Omental fat pad (tissue), 4 donors: ENCODE data around the gene GIPR. TPM values are rescaled to one million over a fixed set of nuclear protein-coding genes. Genes with fewer than 3 reads are reported as not detected.
A peak's percentile ranks its signal among the peaks of the same experiment; 100 is the strongest.
"Not testable (repeated sequence)": the region's sequence is repeated elsewhere in the genome, so short reads cannot be mapped to it uniquely, and the experiment has no call there.

Experiments used
- ATAC-seq: fragments of 150-250 bp; one replicate; pipeline ENCODE4 v1.9.1; 2016; ENCODE audit warnings: mild to moderate bottlenecking, moderate library complexity; ENCODE audit not compliant: low FRiP score
- DNase-seq: peaks from one replicate; pipeline ENCODE4 v3.0.0-alpha.2; 2019; ENCODE audit warnings: low spot score
- total RNA-seq, 4 donors: library from RNA; depleted of rRNA; stranded (reverse); fragments of >200 nt; gene quantifications; one replicate each; pipeline ENCODE4 v1.1.0, GENCODE V29; 2016
- TF ChIP-seq, protein P1 (sequence below), 3 donors: fragments of 450-650 bp; IDR thresholded peaks; one replicate each; pipeline ENCODE4 v1.5.1; 2016 to 2017; ENCODE audit warnings: antibody characterized with exemption in 3 of 3, mild to moderate bottlenecking in 3 of 3, moderate library complexity in 2 of 3

The GIPR gene
- total RNA-seq, 4 donors from 2014 or later, result 1.1 to 8.7 (median 2.5) TPM

DNA sequence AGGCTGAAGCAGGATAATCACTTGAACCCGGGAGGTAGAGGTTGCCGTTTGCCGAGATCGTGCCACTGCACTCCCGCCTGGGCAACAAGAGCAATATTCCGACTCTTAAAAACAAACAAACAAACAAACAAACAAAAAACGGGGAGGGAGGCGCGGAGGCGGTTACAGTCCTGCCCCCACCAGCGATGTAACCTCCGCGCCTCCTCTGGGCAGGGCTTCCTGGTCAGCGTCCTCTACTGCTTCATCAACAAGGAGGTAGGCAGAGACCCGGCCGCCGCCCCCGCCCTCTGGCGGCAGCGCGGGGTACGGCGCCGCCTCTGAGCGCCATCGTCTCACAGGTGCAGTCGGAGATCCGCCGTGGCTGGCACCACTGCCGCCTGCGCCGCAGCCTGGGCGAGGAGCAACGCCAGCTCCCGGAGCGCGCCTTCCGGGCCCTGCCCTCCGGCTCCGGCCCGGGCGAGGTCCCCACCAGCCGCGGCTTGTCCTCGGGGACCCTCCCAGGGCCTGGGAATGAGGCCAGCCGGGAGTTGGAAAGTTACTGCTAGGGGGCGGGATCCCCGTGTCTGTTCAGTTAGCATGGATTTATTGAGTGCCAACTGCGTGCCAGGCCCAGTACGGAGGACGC lies 13.5 kb downstream of the GIPR start:
- DNase-seq (peak; percentile 70), ATAC-seq (peak; percentile 86)
- TF ChIP-seq, protein P1, sequence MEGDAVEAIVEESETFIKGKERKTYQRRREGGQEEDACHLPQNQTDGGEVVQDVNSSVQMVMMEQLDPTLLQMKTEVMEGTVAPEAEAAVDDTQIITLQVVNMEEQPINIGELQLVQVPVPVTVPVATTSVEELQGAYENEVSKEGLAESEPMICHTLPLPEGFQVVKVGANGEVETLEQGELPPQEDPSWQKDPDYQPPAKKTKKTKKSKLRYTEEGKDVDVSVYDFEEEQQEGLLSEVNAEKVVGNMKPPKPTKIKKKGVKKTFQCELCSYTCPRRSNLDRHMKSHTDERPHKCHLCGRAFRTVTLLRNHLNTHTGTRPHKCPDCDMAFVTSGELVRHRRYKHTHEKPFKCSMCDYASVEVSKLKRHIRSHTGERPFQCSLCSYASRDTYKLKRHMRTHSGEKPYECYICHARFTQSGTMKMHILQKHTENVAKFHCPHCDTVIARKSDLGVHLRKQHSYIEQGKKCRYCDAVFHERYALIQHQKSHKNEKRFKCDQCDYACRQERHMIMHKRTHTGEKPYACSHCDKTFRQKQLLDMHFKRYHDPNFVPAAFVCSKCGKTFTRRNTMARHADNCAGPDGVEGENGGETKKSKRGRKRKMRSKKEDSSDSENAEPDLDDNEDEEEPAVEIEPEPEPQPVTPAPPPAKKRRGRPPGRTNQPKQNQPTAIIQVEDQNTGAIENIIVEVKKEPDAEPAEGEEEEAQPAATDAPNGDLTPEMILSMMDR (IDR thresholded peaks at IDR 0.05), result peak in 2 of 3 donors; percentile 45 to 96

DNA sequence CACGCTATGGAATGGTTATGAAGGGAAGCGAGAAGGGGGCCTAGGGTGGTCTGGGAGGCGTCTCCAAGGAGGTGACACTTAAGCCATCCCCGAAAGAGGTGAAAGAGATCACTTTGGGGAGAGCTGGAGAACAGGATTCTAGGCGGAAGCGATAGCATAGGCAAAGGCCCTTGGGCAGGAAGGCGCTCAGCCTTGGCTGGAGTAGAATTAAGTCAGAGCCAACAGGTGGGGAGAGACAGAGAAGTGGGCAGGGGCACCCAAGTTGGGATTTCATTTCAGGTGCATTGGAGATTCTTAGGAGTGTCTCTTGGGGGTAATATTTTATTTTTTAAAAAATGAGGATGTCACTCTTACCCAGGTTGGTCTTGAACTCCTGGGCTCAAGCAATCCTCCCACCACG lies 14.1 kb downstream of the GIPR start:
- DNase-seq (no peak), ATAC-seq (no peak)
- TF ChIP-seq, protein P1 (IDR thresholded peaks at IDR 0.05), result no peak

DNA sequence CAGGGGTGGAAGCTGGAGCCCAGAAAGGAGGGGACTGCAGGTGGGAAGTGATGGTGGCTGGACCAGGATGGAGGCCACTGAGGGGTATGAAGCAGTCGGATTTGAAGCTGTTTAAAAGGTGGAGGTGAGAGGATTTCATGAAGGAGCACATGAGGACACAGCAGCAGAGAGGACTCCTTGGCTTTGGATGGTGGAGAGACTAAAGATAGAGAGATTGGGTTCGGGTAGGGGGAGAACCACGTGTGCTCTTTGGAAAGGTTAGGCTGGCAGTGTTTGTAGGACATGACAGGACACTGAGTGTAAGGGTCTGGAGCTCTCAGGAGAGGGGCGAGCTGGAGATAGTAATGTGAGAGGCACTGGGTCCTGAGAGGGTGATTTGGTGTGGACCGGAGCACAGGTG lies 14.9 kb downstream of the GIPR start:
- ATAC-seq, result no peak
- DNase-seq, result no peak
- TF ChIP-seq, protein P1 (IDR thresholded peaks at IDR 0.05), result no peak

DNA sequence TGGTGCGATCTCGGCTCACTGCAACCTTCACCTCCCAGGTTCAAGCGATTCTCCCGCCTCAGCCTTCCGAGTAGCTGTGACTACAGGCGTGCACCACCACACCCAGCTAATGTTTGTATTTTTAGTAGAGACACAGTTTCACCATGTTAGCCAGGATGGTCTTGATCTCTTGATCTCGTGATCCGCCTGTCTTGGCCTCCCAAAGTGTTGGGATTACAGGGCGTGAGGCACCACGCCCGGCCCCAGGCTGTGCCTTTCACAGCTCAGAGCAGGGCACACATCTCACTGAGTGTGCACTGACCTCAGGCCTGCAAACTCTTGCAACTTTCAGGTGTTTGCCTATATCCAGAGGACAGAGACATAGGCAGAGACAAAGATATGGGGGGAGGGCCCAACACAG lies 17.0 kb downstream of the GIPR start:
- not testable (repeated sequence) for ATAC-seq, DNase-seq

DNA sequence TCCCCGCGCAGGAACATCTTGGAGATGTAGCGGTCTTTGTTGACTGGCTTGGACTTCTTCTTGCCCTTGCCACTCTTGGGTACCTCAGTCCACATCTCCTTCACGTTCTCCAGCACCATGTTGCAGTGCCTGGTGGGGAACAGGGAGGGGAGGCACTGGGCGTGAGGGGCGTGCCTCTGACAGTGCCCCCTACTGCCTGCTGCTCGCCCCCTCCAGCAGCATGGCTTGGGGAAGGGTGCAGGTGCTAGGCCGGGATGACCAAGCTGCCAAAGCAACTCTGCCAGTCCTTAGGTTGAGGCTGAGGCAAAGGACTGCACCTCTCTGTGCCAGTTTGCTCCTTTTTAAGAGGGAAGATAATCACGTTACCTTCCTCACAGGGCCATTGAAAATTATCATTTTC lies 19.6 kb downstream of the GIPR start:
- ATAC-seq, result no peak
- TF ChIP-seq, protein P1 (IDR thresholded peaks at IDR 0.05), result no peak
- DNase-seq, result no peak

DNA sequence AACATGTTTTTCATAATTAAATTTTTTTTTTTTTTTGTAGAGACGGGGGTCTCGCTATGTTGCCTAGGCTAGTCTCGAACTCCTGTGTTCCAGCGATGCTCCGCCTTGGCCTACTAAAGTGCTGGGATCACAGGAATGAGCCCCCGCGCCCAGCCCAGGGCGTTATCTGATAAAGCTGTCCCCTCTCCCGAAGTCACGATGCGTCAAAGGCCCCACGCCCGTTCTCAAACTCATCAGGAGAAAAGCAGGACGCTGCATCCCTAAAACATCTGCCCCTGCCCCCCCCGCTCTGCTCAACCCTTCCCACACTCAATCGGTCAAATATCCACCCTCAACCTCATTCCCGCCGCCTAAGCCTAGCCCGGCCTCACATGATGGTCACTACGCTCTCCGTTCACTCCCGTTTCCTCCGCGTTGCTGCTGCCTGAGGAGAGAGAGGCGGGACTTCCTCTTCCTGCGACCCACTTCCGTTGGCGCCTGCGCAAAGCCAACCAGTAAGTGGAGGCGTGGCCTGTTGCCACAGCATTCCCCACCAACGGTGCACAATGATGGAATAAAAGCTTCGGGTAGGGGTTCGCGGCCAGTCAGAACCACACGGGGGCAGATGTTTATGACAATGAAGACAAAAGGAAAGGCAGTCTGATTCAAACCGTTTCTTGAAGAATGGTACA lies 23.6 kb downstream of the GIPR start, which contains the start of gene SNRPD2:
TSS of gene SNRPD2 (minus strand) at position 438 of the 671 bp plus-strand sequence. CDS start at position 373, 65 bp downstream.
- TF ChIP-seq, protein P1 (IDR thresholded peaks at IDR 0.05), result no peak
- peak; percentile 83 for DNase-seq
- ATAC-seq, result peak; percentile 85

DNA sequence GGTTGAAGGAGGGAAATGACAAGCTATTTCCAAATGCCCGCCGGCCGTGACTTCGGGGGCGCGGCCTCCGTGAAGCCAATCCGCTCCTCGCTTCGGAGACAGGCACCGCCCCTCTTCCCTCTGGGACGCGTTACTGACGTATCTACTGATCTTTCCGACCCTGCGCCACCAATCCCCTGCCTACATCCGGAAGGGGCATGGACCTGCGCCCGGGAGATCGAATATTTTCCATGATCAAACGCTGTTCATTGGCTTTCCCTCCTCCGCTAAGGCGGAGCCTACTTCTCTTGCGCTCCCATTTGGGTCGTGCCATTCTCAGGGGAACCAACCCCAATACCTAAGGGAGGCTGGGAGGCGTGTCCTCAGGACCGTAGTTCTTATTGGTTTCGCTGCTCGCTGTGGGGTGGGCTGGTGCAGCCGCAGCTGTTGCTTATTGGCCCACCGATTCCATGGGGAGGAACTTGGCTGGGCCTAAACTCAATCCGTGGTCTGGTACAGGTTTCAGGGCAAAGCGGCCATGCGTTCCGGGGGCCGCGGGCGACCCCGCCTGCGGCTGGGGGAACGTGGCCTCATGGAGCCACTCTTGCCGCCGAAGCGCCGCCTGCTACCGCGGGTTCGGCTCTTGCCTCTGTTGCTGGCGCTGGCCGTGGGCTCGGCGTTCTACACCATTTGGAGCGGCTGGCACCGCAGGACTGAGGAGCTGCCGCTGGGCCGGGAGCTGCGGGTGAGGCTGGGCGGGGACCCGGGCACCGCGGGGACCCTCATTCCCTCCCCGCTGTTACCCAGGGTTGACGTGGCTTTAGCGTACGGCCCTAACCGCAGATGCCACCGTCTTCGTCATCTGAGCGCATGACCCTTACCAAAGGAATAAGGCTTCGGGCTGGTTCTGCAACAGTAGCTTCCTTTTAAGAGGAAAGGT lies 24.4 kb downstream of the GIPR start, which contains the start of gene QPCTL:
TSS of gene QPCTL (plus strand) at position 480 of the 919 bp plus-strand sequence. CDS start at position 518, 38 bp downstream.
- TF ChIP-seq, protein P1 (IDR thresholded peaks at IDR 0.05), result no peak
- peak; percentile 81 for DNase-seq
- ATAC-seq, result peak; percentile 96
